RWPE2 (cell line): ENCODE data around the gene HIVEP3.

ENCODE experiments used
- ATAC-seq: fragments of 200-7000 bp; cut with Tn5 transposase; 3 replicates; pipeline ENCODE4 v1.9.1; 2021; ENCODE audit warnings: low read depth
- DNase-seq: peaks from one replicate; pipeline ENCODE4 v3.0.0-alpha.2; 2020; ENCODE audit warnings: low spot score
- H3K27ac ChIP-seq: fragments of 450-650 bp; 2 replicates; pipeline ENCODE4 v1.5.1; 2017; ENCODE audit warnings: mild to moderate bottlenecking; ENCODE audit not compliant: poor library complexity, severe bottlenecking
- H3K27me3 ChIP-seq: fragments of 250-450 bp; sonication (Bioruptor Pico); 2 replicates; pipeline ENCODE4 v1.5.1; 2021; ENCODE audit warnings: mild to moderate bottlenecking, moderate library complexity; ENCODE audit not compliant: insufficient read depth, poor library complexity, severe bottlenecking
- H3K36me3 ChIP-seq: fragments of 250-450 bp; sonication (Bioruptor Pico); 2 replicates; pipeline ENCODE4 v1.5.1; 2020; ENCODE audit warnings: low read depth, mild to moderate bottlenecking, moderate library complexity
- H3K4me1 ChIP-seq: fragments of 250-450 bp; sonication (Bioruptor Pico); 2 replicates; pipeline ENCODE4 v1.5.1; 2021; ENCODE audit warnings: mild to moderate bottlenecking, moderate library complexity; ENCODE audit not compliant: insufficient read depth, poor library complexity, severe bottlenecking
- H3K4me3 ChIP-seq: fragments of 250-450 bp; sonication (Bioruptor Pico); 2 replicates; pipeline ENCODE4 v1.5.1; 2021; ENCODE audit warnings: mild to moderate bottlenecking, moderate library complexity; ENCODE audit not compliant: severe bottlenecking
- H3K9me3 ChIP-seq: fragments of 250-450 bp; sonication (Bioruptor Pico); 2 replicates; pipeline ENCODE4 v1.5.1; 2021; ENCODE audit warnings: mild to moderate bottlenecking, moderate library complexity; ENCODE audit not compliant: severe bottlenecking
- TF ChIP-seq, protein P1 (sequence below): fragments of 450-650 bp; IDR thresholded peaks from one replicate; pipeline ENCODE4 v1.5.1; 2017; ENCODE audit warnings: mild to moderate bottlenecking, moderate library complexity; ENCODE audit not compliant: poor library complexity, severe bottlenecking

Gene HIVEP3

DNA sequence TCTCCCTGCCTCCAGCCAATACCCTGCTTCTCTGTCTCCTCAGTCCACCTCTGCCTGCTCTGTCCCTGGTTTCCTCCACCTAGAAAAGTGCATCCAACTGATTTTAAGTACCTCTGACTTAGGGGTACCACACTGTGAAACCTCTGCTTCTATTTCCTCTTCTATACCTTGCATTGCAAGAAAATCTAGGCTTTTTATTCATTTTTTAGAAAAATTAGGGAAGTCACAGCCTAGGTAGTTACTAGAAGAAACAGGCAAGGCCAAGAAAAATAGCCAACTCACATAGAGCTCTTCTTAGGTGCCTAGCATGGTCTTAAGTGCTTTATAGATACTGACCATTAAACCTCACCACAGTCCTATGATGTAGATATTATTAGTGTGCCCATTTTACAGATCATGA lies 39.1 kb downstream of the HIVEP3 start:
- H3K27ac ChIP-seq: no peak overlapping the region
- no peaks in the 10 kb centered on the region for H3K4me1 ChIP-seq
- no peak for ATAC-seq
- H3K9me3 ChIP-seq: no peaks in the 10 kb centered on the region
- DNase-seq: no peak
- no peaks in the 10 kb centered on the region for H3K27me3 ChIP-seq
- no peaks in the 10 kb centered on the region for H3K36me3 ChIP-seq
- TF ChIP-seq, protein P1, sequence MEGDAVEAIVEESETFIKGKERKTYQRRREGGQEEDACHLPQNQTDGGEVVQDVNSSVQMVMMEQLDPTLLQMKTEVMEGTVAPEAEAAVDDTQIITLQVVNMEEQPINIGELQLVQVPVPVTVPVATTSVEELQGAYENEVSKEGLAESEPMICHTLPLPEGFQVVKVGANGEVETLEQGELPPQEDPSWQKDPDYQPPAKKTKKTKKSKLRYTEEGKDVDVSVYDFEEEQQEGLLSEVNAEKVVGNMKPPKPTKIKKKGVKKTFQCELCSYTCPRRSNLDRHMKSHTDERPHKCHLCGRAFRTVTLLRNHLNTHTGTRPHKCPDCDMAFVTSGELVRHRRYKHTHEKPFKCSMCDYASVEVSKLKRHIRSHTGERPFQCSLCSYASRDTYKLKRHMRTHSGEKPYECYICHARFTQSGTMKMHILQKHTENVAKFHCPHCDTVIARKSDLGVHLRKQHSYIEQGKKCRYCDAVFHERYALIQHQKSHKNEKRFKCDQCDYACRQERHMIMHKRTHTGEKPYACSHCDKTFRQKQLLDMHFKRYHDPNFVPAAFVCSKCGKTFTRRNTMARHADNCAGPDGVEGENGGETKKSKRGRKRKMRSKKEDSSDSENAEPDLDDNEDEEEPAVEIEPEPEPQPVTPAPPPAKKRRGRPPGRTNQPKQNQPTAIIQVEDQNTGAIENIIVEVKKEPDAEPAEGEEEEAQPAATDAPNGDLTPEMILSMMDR: no peak
- H3K4me3 ChIP-seq: no peak overlapping the region

DNA sequence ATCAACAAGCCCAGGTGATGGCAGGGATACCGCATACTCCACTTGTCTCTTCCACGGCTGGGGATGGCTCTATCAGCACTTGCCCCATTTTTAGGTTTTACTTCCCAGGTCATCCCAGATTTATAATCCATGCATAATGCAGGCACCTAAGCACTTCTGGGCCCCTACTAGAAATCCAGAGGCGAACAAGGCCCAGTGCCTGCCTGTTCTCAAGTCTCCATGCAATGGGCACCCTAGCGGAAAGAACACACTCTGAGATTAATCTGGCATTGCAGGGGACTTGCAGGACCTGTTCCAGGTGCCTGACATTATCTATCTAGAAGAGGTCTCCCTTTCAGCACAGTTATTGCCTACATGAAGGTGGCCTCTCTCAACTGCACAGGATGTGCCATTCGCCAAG lies 39.8 kb downstream of the HIVEP3 start:
- no peak overlapping the region for H3K4me3 ChIP-seq
- DNase-seq (no peak), ATAC-seq (no peak)

DNA sequence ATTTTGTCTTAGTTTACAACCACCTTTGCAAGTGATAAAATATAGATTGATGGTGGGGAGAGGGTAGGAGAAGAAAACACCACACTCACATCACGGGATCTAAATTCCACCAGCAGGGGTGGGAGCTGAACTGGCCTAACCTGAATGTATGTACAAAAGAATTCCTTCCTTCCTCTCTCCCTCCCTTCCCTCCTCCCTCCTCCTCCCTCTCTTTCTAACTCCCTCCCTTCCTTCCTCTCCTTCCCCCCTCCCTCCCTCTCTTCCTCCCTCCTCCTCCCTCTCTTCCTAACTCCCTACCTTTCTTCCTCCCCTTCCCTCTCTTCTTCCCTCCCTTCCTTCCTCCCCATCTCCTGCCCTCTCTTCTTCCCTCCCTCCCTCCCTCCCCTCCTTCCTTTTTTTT lies 40.2 kb downstream of the HIVEP3 start:
- H3K4me3 ChIP-seq: no peak overlapping the region
- ATAC-seq (no peak), DNase-seq (no peak)
- no peak overlapping the region for H3K27ac ChIP-seq
- TF ChIP-seq, protein P1: no peak
- H3K27me3 ChIP-seq: no peaks in the 10 kb centered on the region
- no peaks in the 10 kb centered on the region for H3K4me1 ChIP-seq
- H3K36me3 ChIP-seq: no peaks in the 10 kb centered on the region
- H3K9me3 ChIP-seq: no peaks in the 10 kb centered on the region

More for the DNA sequence above, 39.8 kb downstream of the HIVEP3 start:
- TF ChIP-seq, protein P1: no peak
- Histone ChIP-seq H3K27ac (no peak overlapping the region), H3K27me3 (no peaks in the 10 kb centered on the region), H3K36me3 (no peaks in the 10 kb centered on the region), H3K4me1 (no peaks in the 10 kb centered on the region), H3K9me3 (no peaks in the 10 kb centered on the region)

DNA sequence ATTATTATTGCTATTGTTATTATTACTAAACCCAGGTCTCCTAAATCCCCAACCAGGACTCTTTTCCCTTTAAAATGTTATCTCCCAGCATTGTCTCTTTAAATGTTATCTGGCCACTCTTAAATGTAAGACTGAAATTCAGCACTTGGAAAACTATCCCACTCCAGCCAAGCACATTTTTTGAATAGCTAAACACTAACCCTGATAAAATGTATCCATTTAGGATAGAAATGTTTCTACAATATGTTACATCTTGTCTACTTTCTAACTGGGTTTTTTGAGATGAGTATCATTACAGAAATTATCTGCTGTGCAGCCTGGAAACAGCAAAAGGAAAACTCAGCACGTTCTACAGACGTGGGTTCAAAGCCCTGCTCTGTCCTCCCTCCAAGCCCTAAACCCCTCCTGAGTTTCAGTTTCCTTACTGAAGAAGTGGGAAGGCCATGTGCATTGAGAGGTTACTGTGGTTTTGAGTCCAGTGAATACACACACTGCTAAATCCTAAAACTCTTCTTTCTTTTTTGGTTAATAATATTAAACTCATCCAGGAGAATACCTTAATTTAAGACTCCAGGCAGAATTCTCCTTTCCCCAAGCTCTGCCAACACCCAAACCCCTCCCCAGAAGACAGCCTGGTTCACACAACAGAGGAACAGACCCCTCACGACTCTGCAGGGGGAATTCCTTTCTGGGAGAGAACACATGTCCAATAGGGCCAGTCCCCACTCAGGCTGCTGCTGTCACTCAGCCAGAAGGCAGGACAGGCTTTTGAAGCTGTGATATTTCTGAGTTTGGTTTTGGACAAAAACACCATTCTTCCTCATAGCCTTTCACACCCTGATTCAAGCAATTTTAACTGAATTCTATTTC lies 41.9 kb downstream of the HIVEP3 start:
- H3K9me3 ChIP-seq: no peaks in the 10 kb centered on the region
- no peak overlapping the region for H3K27ac ChIP-seq
- no peak overlapping the region for H3K4me3 ChIP-seq
- no peak for DNase-seq
- no peaks in the 10 kb centered on the region for H3K36me3 ChIP-seq
- TF ChIP-seq, protein P1: no peak
- H3K27me3 ChIP-seq: no peaks in the 10 kb centered on the region
- no peaks in the 10 kb centered on the region for H3K4me1 ChIP-seq
- no peak for ATAC-seq

DNA sequence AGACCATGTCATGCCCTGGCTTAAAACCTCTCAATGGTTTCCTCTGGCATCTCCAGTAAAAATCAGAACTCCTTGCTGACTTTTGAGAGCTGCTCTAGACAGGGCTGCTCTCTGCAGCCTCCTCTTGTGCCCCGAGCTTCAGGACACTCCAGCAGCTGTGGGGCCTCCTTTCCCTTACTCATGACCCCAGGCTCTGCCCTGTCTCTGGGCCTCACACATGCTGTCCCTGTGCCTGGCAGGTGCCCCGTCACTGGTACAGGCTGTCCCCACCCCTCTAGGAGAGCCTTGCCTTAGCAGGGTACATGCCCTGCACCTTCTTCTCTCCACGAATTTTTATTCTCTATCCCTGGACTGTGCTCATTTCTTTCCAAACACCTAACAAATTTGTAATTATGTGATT lies 43.2 kb downstream of the HIVEP3 start:
- DNase-seq (no peak), ATAC-seq (no peak)
- Histone ChIP-seq H3K27ac (no peak overlapping the region), H3K9me3 (no peaks in the 10 kb centered on the region), H3K4me3 (no peak overlapping the region), H3K4me1 (peaks cover 6% of the 10 kb centered on the region), H3K36me3 (no peaks in the 10 kb centered on the region), H3K27me3 (no peaks in the 10 kb centered on the region)
- TF ChIP-seq, protein P1: no peak
